GM21526 (cell line): ENCODE results near the gene NR2C2AP.
A peak's percentile ranks its signal among the peaks of the same experiment; 100 is the strongest.
"Not testable (repeated sequence)": the region's sequence is repeated elsewhere in the genome, so short reads cannot be mapped to it uniquely, and the experiment has no call there.

Experiments
- ATAC-seq: cut with Tn5 transposase; IDR thresholded peaks from one replicate; pipeline ENCODE4 v1.9.1; 2021; ENCODE audit warnings: moderate library complexity; ENCODE audit not compliant: unreplicated experiment, low FRiP score

Gene NR2C2AP

DNA sequence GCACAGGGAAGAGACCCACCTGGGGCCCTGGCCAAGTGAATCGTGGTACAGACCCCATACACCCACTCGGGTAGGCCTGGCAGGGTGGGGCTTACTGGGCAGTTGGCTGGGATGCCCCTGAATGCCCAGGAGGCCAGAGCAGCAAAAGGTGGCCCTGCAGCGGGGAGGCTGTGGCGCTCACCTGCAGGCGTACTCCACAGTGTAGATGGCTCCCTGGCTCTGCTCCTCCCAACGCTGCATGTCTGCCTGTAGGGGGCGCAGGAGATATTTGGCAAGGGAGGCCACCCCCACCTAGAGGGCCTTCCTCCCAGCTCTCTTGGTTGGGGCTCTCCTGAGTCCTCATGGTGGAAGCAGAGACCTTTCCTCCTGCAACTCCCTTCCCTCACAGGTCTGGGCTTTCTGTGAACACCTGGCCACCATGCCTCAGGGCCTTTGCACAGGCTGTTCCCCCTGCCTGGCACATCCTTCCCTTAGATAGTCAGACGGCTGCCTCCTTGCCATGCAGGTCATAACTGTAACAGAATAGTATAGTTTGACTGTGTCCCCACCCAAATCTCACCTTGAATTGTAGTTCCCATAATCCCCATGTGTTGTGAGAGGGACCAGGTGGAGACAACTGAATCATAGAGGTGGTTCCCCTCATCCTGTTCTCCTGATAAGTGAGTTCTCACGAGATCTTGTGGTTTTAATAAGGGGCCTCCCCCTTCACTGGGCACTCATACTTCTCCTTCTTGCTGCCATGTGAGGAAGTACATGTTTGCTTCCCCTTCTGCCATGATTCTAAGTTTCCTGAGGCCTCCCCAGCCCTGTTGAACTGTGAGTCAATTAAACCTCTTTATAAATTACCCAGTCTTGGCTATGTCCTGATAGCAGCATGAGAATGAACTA is 17.1 kb downstream of the NR2C2AP start:
- ATAC-seq, result no peak

DNA sequence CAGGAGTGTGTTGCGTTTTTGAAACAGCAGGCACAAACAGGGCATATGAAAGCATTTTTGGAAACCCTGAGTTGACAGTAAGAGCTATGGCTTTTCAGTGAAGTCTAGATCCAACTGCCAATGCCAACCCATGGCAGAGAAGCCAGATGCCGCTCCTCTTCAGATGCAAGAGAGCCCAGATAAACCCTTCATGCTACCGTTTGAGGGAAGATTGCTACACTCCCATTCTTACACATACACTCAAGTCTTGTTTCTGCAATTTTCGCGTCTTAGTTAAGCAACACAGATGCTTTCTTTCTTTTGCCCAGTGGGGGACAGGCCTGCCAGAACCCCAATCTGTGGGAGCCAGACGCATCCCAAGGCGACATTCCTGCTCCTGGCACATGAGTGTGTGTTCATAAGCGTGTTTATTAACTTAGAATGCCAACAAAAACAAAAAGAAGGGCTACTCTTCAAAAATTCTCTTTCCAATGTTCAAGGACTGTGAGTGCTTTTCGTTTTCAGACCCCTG is 21.7 kb downstream of the NR2C2AP start:
- no peak for ATAC-seq

DNA sequence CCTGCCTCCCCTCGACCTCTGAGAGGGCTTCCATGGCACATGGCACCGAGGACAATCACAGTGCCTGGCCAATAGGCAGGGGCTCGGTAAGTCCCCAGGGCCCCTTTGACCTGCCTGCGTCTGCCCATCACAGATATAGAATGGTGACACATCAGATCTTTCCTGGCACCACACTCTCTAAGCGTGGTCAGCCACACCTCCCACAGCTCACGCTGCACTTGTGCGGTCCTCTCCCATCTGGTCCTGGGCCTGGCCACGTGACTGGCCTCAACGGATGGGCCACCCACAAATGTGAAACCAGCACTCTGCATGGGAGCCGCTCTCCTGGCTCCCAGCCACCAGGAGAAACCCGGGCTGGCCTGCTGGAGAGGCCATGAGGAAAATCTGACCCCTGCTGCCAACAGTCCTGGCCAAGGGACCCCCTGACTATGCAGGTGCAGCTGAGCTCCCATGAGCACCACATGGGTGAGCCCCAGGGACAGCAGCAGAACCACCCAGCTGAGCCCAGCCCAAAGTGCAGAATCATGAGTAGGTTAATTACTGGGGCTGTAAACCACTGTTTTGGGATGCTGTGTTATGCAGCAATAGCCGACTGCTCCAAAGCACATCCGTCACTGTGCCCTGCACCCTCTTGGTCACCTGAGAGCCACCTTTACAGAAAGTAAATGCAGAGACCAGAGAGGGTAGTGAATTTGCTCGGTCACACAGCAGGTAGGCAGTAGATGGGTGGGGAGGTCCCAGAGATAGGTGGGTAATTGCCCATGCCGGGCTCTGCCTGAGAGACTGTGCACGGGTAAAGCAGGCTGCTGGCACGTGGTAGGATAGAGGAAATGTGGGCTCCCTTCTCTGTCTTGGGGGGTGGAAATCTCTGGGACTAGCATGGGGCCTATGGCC is 23.4 kb downstream of the NR2C2AP start:
- ATAC-seq, result no peak

DNA sequence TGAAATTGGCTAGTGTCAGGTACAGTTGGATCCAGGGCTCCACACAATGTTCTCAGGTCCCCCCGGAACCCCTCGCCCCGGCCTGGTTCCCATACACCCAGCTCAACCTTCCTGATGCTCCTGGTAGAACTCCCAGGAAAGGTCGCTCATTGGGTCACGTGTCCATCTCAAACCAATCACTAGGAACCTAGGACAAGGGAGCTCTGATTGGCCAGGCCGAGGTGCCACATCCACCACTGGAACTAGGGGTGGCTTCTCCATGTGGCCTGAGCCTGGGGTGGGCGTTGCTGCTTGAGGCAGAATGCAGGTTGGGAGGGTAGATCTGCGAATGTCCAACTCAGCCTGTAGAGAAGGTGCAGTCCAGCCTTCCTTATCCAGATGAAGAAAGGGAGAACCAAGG is 26.3 kb downstream of the NR2C2AP start:
- no peak for ATAC-seq

DNA sequence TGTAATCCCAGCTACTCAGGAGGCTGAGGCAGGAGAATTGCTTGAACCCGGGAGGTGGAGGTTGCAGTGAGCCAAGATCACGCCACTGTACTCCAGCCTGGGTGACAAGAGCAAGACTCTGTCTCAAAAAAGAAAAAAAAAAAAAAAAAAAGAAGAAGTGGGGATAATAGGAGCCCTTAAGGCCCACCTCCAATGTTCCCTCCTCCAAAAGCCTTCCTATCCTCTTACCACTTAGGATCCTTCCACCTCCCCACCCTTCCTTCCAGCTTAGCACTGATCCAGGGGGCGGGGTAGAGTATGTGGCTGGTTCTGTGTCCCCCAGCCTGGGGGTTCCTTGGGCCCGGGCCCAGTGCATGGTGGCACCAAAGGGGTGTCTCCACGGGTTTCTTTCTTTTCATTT is 30.0 kb downstream of the NR2C2AP start:
- not testable (repeated sequence) for ATAC-seq

DNA sequence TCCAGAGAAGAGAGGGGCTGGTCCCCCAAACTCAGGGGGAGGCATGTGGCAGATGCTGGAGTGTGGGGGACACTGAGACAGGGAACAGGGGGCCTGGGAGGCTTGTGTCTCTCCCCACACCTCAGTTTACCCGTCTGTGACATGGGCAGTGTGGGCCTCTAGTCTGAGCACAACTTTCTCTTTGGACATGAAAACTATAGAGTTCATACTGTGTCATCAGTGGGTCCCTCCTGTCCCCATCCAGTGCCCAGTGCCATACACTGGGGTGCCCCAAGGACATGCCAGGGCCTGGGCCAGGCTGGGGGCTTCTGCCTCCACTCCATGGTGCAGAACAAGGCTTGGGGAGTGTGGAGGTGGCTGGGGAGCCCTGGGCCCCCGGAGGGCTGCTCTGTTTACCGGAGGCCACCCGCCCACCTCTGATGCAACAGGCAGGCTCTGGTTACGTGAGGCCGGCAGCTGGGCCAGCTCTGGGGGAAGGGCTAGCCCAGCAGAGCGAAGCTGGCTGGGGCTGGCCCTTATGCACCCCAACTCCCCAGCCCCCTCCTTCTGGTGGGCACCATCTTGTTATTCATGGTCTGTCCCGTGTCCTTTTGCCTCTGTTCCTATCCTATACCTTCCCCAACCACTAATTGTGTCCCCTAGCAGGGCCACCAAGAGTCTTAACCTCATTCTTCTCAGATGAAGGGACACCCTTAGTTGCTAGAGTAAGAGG is 31.2 kb downstream of the NR2C2AP start:
- ATAC-seq, result no peak

DNA sequence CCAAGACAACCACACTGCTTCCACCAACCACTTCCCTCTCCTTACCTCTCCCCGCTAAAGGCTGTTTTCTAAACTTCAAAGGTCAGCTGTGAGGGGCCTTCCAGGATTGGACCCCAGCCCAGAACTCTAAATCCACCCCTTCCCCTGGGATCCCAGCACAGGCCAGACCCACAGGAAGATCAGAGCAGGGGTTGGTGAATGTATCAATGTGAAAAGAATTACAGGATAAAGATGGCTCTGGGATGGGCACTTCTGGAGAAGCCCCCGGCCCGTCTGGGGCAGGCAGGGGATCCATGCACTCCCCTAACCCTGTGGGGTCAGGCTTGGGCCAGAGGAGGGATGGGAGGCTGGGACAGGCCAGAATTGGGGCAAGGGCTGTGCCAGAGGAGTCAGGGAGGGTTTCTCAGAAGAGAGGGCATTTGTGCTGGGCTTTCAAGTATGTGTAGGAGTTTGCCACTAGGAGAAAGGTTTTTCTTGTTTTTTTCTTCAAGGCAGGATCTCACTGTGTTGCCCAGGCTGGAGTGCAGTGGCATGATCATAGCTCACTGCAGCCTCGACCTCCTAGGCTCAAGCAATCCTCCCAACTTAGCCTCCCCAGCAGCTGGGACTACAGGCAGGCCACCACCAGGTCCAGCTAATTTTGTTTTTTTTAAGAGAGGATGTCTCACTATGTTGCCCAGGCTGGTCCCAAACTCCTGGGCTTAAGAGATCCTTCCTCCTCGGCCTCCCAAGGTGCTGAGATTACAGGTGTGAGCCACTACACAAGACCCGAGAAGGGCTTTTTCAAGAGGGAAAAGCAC is 32.1 kb downstream of the NR2C2AP start:
- ATAC-seq, result no peak

DNA sequence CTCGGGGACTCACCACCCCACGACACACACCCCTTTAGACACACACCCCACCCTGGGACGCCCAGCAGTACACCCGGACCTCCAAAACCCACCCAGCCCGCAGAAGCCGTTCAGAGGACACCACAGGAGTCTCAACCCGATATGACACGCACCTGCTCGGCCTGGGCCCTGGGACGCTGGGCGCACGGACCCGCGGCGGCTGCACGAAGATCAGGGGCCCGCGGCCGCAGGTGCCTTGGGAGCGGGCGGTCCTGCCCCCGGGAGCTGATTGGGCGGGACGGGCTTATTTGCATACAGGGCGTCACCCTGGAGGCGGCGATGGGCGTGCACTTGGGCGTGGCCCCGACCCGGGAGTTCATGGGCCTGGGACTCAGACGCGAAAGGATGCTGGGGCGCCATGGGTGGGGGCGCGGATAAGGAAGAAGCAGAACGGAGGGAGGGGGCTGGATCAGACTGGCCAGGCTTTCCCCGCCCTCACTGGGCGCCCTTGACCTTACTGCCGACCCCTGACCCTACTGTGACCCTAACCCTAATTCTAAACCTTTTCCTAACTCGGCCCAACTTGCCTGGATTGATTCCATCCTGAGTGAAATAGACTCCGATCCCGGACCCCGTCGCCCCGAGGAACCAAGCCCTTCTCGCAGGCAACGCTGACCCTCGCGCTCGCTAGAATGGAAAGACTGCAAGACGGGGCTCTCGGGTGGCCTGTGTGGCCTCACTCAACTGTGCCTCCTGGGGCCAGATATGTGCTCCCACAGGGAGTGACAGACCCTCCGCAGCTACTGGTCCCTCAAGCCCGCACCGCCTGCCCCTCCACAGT is 33.0 kb downstream of the NR2C2AP start, which contains the start of gene MEF2B:
Gene MEF2B, minus strand, starts transcription at position 211 of the 820 bp plus-strand sequence. CDS start 19,528 bp downstream, outside the sequence.
- peak; percentile 83 for ATAC-seq

DNA sequence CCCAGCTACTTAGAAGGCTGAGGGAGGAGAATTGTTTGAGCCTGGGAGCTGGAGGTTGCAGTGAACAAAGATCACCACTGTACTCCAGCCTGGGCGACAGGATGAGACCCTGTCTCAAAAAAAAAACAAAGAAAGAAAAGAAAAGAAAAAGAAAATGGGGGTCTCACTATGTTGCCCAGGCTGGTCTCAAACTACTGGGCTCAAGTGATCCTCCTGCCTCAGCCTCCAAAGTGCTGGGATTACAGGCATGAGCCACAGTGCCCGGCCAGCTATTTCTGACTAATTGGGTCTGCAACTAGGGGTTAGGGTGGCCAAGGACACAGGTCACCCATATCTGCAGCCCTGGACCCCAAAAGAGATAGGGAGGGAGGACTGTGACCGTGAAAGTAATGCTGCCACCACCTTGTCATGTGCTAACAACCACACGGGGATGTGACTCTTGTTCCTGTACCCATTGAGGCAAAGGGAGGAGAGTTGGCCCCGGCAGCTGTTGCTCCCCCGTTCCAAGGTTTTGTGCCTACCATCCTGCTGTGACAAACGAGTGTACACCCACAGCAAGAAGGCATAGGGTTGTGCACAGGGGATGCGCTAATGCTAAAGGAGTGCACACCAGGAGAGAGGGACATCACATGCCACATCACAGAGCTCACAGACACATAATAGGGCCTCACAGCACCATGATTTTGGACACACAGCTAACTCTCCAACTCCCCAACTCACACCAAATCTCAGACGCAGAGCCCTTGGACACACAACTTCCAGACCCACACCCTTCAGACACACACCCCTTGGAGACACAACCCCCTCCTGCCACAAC is 33.8 kb downstream of the NR2C2AP start:
- no peak for ATAC-seq

DNA sequence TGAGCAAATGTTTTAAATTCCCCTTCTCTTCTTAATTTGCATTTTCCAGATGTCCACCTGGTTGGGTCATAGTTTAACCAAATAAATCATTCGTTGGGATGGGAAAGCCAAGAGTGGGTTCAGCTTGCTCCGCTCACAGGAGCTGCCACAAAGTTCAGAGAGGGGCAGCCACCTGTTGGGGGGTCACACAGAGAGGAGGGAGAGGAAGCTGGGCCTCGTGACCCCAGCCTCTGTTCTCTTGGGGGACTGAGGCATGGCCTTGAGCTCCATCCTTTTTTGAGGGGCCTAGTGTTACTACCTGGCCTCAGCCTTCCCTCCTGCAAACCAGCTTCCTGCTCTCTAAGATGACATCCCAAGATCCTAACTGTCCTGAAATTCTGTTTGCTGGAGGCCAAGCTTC is 35.6 kb downstream of the NR2C2AP start:
- no peak for ATAC-seq

DNA sequence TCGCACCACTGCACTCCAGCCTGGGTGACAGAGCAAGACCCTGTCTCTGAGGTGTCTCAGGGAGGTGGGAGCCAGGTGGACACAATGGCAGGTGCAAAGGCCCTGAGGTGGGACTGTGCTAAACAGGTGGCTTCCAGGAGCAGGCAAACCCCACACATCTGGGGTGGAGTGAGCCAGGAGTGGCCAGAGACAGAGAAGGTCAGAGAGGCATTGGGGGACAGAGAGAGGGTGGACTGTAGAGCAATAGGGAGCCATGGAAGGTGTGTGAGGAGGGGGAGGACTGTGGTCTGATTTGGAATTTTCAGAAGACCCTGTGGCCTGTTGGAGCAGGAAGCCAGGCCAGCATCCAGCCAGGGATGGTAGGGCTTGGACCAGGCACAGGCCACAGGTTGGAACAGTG is 37.8 kb downstream of the NR2C2AP start:
- ATAC-seq, result no peak

DNA sequence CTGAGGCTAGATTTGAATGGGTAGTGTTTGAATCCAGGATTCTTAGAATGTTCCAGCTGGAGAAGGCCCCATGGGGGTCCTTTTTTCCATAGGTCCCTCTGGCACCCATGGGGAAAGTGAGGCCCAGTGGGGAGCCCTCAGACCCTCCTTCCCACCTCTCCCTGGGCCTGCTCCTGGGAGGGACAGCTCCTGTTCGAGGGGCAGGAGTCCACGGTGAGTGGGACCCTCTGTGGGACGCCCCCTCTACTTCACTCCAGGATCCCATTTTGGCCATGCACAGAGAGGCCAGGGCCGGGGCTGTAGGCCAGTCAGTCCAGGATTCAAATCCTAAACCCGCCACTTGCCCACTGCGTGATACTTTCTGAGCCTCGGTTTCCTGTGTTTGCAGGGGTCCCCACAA is 40.7 kb downstream of the NR2C2AP start:
- no peak for ATAC-seq

DNA sequence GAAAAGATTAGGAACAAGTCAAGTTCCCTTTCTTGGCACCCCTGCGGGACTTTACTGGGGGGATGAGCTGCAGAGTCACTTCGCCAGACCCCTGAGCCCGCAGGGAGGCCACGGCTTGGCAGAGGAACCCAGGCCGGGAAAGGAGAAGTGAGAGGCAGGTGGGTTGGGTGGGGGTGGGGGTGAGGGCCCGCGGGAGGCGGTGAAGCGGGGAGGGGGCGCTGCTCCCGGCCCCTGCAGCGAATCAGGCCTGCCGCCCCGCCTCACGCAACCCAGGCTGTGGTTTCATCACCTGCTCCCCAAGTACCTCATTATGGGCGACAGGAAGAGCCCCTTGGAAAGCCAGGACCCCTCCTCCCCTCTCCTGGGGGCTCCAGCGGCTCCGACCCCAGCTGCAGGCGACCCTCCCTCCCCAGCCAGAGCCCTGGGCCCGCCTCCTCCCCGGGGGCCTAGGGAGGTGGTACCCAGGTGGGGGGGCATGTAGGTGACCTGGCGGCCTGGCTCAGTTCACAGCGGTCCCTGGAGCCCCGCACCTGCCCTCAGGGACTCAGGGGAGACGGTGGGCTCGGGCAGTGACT is 42.7 kb downstream of the NR2C2AP start:
- ATAC-seq, result no peak

DNA sequence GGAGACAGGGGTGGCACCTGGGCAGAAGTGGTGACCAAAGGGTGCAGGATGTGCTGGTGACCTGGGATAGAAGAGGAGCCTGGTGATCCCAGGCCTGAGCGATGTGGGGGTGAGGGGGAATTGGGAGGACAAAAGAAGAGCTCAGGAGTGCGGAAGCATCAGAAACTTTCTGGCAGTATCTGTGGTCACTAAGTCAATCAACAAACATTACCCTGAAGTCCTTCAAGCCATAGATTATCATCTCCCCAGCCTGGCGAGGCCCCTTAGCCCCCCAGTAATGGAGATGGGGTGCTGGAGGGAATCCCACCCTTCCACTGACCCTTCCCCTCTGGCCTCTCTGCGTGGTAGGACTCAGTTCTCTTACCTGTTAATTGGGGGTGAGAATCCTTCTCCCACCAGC is 43.7 kb downstream of the NR2C2AP start:
- ATAC-seq, result no peak

DNA sequence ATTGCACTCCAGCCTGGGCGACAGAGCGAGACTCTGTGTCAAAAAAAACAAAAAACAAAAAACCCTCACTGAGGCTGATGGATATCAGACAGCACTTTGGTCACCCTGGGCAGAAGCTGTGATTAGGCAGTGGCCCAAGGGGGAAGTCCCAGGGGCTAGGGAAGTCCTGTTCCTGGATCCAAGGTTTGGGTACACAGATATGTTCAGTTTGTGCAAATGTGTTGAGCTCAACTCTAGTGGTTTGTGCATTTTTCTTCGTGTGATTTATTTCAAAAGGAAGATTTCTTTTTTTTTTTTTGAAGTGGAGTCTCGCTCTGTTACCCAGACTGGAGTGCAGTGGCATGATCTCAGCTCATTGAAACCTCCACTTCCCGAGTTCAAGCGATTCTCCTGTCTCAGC is 45.4 kb downstream of the NR2C2AP start:
- no peak for ATAC-seq

DNA sequence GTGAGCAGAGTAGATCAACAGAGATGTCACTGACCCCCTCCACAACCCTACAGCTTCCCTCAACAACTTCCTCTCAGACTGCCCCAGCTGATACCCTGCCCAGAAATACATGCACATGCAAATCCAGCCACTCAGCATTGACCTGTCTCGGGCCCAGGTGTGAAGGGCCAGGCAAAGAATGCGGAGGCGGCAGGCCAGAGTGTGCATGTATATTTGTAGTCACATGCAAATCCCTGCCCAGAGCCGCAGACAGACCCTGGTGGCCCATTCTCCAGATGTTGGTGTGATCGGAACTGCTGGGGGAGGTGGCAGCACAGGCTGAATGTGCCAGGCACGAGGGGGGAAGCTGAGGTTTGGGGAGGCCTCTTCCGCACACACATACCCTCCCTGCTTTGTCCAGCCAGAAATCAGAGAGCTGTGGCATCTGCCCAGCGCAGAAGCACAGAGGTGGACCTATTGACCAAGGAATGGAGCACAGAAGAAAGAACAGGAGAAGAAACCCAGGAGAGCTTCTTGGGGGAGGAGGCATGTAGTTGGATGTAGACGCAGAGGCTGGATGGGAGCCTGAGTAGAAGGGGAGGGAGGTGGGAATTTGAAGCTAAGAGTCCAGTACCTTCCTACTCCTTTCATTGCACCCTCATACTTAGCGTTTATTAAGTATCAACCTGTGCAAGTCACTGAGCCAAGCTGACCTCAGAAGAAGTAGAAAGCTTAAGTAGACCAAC is 47.6 kb downstream of the NR2C2AP start:
- no peak for ATAC-seq
